HEK293T (cell line): ENCODE results near the gene KDM4C.

ENCODE experiments used
- ARNT ChIP-seq: fragments of 450-650 bp; IDR thresholded peaks from 2 replicates; pipeline ENCODE4 v1.6.1; 2017; ENCODE audit warnings: mild to moderate bottlenecking
- BHLHE40 ChIP-seq: fragments of 450-650 bp; IDR thresholded peaks from 2 replicates; pipeline ENCODE4 v1.6.1; 2016; ENCODE audit warnings: mild to moderate bottlenecking, moderate library complexity, borderline replicate concordance
- ELF4 ChIP-seq: fragments of 450-650 bp; IDR thresholded peaks from 2 replicates; pipeline ENCODE4 v1.6.1; 2017; ENCODE audit warnings: antibody characterized with exemption
- FOXA1 ChIP-seq: fragments of 450-650 bp; IDR thresholded peaks from 2 replicates; pipeline ENCODE4 v1.6.1; 2016; ENCODE audit warnings: mild to moderate bottlenecking
- FOXK2 ChIP-seq: fragments of 450-650 bp; IDR thresholded peaks from 2 replicates; pipeline ENCODE4 v1.6.1; 2016; ENCODE audit warnings: mild to moderate bottlenecking
- FOXM1 ChIP-seq: fragments of 450-650 bp; IDR thresholded peaks from 2 replicates; pipeline ENCODE4 v1.6.1; 2017; ENCODE audit warnings: mild to moderate bottlenecking, borderline replicate concordance
- HDGF ChIP-seq: fragments of 450-650 bp; IDR thresholded peaks from 2 replicates; pipeline ENCODE4 v1.6.1; 2017; ENCODE audit warnings: antibody characterized with exemption, borderline replicate concordance
- L3MBTL2 ChIP-seq: fragments of 450-650 bp; conservative IDR thresholded peaks from 2 replicates; pipeline ENCODE4 v1.6.1; 2016; ENCODE audit warnings: mild to moderate bottlenecking
- LEF1 ChIP-seq: fragments of 450-650 bp; IDR thresholded peaks from 2 replicates; pipeline ENCODE4 v1.6.1; 2017; ENCODE audit warnings: mild to moderate bottlenecking, borderline replicate concordance
- SP1 ChIP-seq: fragments of 450-650 bp; IDR thresholded peaks from 2 replicates; pipeline ENCODE4 v1.6.1; 2017
- SUZ12 ChIP-seq: fragments of 450-650 bp; IDR thresholded peaks from 2 replicates; pipeline ENCODE4 v1.6.1; 2016; ENCODE audit warnings: mild to moderate bottlenecking
- TARDBP ChIP-seq: fragments of 450-650 bp; IDR thresholded peaks from 2 replicates; pipeline ENCODE4 v1.6.1; 2016
- ZNF384 ChIP-seq: fragments of 450-650 bp; IDR thresholded peaks from 2 replicates; pipeline ENCODE4 v1.6.1; 2016

- TF ChIP-seq TARDBP (no peak), ZNF384 (no peak), FOXM1 (no peak), FOXA1 (no peak), SP1 (no peak), L3MBTL2 (no peak), SUZ12 (no peak), LEF1 (no peak), ELF4 (no peak), HDGF (no peak), BHLHE40 (no peak), FOXK2 (no peak), ARNT (no peak)
Measured at GRCh38 chr9:6938447-6938846, 180.7 kb downstream of the KDM4C start.
